Kasumi-1 (cell line): ENCODE data around the gene TRIL.

ENCODE experiments used
- DNase-seq, 2 experiments: peaks; one replicate each; lab custom pipeline; 2025; lab: John Stamatoyannopoulos, UW

The TRIL gene

GRCh38 chr7:28939844-28940544, 18.1 kb downstream of the TRIL start:
- no peak for DNase-seq

DNA sequence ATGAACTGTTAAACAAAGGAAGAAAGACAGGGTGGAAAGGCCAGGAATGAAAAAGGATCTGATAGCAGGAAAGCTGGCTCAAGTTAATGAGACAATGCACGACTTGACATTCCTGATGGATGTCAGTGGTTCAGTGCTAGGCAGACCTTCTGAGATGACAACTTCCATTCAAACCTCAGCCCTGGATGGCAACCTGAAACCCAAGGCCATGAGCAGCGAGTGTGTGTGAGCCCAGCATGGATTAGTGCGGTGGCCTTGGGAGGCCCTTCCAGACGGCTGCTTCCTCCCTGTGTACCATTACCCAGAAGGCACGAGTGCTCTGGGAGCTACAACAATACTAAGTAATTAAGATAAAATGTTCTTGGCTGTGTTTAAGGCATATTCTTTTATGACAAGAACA, 18.8 kb downstream of the TRIL start:
- DNase-seq: no peak

GRCh38 chr7:28937619-28938018, 20.5 kb downstream of the TRIL start:
- DNase-seq: no peak

DNA sequence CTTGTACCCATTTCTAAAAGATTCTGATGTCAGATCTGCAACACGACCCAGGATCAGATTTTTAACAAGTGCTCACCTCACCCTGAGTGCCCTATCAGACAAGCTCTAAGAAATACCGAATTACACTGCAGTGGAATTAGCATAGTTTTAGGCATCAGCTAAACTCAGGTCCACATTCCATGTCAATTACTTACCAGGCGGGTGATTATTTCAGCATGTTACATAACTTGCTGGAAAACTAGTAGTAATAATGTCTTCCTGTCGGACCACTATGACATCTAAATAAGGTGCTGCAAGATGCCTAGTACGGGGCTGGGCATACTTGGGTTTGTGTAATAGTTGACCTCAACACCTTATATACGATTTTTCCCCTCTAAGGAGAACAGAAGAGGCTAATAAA, 21.0 kb downstream of the TRIL start:
- no peak for DNase-seq

- DNase-seq: no peak
These were observed 24.2 kb downstream of the TRIL start for GRCh38 chr7:28933846-28934320.

DNA sequence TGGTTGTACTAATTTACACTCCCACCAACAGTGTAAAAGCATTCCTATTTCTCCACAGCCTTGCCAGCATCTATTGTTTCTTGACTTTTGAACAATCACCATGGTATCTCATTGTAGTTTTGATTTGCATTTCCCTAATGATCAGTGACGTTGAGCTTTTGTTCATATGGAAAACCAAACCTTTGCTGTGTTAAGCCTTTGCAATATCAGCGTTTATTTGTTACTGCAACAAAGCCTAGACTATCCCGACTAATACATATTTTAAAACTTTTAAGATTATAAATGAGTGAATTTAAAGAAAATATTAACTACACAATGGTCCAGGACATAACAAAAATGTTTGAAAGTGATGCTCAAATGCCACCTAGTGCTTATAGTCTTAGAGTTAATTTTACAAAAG, 26.6 kb downstream of the TRIL start:
- no peak for DNase-seq

- DNase-seq: peak; percentile 97 to 99
These were observed 31.1 kb downstream of the TRIL start for GRCh38 chr7:28926871-28927597.

DNA sequence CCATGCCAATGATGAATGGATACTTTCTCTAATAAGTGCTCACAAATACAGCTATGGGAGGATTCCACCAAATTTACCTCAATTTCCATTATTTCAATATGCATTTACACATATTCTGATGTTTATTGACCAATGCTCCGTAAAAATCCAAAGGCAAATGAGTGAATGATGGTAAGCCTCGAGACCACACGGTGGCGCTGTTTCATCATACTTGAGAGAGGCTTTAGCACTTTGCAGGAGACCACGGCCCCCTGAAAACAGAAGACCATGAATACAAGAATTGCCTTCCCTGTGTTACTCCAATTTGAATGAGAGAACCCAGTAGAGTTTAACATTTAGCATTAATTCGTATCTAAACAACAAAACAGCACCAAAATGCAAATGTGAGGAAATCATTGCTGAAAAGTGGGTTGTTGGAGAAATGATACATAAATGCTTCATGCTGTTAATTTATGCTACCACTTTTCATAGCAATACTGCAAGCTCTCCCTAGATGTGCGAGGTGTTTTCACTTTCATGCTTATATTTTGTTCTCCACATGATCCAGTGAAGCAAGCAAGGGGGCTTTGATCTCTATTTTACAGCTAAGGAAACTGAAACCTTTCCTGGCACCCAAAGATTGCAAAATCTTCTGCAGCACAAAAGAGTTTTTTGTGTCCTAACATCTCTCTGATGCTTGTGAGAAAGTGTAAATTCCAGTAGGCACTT, 35.4 kb downstream of the TRIL start:
- DNase-seq: peak; percentile 68 to 77

DNA sequence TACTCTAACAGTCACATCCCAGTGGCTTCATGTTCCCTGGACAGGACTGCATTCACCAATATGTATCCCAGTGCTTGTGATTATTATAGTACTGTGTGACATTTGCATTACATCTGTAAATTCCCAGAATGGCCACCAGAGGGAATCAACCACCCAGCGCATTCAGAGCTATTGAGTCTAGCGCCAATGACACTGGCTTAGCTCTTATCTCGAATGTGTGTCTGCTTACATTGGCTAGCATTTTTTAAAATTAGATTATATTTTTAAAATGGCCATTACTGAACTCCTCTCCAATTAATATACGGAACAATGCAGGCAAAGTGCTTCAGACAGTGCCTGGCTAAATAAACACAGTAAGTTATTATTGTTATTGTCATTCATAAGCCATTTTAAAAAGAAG, 36.3 kb downstream of the TRIL start:
- peak; percentile 73 to 80 for DNase-seq

- DNase-seq: no peak
These were observed 37.7 kb downstream of the TRIL start for GRCh38 chr7:28920424-28920823.

GRCh38 chr7:28919510-28919909, 38.6 kb downstream of the TRIL start:
- no peak for DNase-seq

GRCh38 chr7:28908775-28909174, 49.4 kb downstream of the TRIL start:
- DNase-seq: no peak

GRCh38 chr7:28905464-28905863, 52.7 kb downstream of the TRIL start:
- no peak for DNase-seq

DNA sequence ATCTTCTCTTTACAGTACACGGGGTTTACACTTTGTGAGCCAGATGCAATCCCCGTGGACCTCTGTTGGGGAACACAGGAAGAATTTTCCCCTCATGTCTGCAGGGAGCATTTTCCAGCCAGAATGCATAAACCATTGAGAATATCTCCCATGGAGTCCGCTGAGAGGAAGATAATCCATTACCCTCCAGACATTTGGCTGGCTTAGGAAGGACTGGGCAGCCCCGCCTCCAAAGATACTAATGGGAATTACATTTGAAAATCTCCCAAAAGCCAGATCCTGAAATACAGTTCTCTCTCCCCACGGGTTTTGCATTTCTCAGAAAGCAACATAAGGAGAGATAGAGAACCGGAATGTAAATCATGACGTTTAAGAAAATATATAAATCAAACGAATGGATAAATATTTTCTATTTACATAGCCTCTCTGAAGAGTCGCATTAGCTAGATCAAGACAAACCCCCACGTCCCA, 53.5 kb downstream of the TRIL start:
- no peak for DNase-seq

DNA sequence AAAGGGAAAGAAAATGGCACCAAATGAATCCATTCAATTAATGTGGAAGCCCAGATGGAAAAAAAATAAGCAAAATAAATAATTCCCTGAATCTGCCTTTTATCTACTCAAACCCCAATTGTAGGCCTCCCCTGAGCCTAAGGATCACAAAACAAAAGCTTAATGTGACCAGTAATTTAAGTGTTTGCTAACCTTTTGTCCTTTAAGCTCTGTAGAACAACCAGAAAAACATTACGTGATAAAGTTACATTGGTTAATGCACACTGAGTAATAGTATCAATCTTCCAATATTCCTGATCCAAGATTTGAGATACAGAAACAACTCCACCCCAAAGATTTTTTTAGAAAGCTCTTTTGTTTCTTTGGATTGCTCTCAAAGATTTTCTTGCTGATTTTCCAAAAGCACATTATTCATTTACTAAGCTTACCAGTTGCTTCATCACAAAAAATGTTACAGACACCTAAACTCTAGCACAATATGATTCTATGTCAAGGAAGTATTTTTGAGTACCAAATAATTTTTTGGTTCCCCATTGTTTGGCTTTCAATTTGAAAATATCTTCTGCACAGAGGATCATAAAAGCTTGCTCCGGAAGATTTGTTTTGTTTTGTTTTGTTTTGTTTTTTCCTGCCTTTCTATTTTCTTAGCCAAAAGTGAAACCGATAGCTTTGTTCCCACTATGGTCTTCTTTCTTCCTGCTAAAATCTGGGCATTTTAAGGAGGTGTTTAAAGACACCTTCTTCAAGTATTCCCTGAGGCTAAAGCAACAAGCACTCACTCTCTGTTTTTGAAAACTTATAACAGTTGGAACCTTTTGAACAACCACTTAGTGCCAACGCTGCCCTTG, 54.2 kb downstream of the TRIL start:
- no peak for DNase-seq
